ELR (cell line): ENCODE results near the gene EML5.

Experiments
- DNase-seq: peaks from one replicate; pipeline ENCODE4 v3.0.0-alpha.2; 2015; ENCODE audit warnings: low read depth

Gene EML5

DNA sequence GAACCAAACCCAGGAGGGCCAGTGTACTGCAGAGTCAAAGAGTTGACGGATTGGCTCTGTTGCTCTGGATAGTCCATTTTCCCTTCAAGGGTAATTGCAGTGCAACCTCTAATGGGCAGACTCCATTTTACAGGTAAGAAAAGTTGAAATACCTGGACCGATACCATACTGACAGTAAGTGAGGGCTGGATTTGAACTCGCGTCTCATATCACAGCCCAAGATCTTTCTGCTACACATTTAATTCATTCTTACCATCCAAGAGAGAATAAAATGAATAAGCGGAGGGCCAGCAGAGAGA is 230.3 kb downstream of the EML5 start:
- DNase-seq = no peak
